Central memory CD8-positive, alpha-beta T cell (primary cell): ENCODE results near the gene ZBTB11.
"Not testable (repeated sequence)": the region's sequence is repeated elsewhere in the genome, so short reads cannot be mapped to it uniquely, and the experiment has no call there.

Experiments
- ATAC-seq: fragments of 150-1000 bp; cut with Tn5 transposase; replicated peaks from 2 replicates; pipeline ENCODE4 v1.10.0; 2022; ENCODE audit warnings: mild to moderate bottlenecking, moderate FRiP score, moderate number of reproducible peaks; ENCODE audit not compliant: poor library complexity, severe bottlenecking; ENCODE audit errors: extremely low read depth
- DNase-seq, 2 donors: peaks; one replicate each; pipeline ENCODE4 v3.0.0; 2021; ENCODE audit warnings: low spot score in 2 of 2
- H3K27ac Mint-ChIP-seq: one replicate; pipeline ENCODE4 v1.8.0; 2022; ENCODE audit warnings: low read depth, mild to moderate bottlenecking, moderate library complexity, mixed read lengths
- H3K27me3 Mint-ChIP-seq: one replicate; pipeline ENCODE4 v1.8.0; 2022; ENCODE audit warnings: mixed read lengths
- H3K36me3 Mint-ChIP-seq: one replicate; pipeline ENCODE4 v1.8.0; 2022; ENCODE audit warnings: mild to moderate bottlenecking, moderate library complexity, mixed read lengths; ENCODE audit not compliant: insufficient read depth
- H3K4me1 Mint-ChIP-seq: one replicate; pipeline ENCODE4 v1.8.0; 2022; ENCODE audit warnings: mixed read lengths
- H3K4me3 Mint-ChIP-seq: one replicate; pipeline ENCODE4 v1.8.0; 2022; ENCODE audit warnings: mild to moderate bottlenecking, moderate library complexity, mixed read lengths
- H3K9me3 Mint-ChIP-seq: one replicate; pipeline ENCODE4 v1.8.0; 2022; ENCODE audit warnings: mixed read lengths

Gene ZBTB11

DNA sequence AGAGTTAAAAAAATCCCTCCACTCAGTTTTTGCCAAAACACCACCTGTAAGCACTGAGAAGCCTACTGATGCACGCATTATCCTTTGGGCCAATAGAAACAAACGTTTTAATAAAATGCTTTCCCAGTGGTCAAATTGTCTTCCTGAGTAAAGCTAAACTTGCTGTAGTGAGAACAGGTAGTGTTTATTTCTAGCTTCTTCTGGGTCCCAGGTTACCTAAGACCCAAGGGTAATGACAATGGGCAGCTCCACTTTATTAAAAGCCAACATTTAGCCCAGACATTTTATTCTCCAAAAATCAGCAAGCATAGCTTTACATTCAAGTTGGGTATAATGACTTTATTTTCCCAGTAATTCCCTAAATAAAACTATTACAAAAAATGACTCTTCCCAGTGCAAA, 1.9 kb upstream of the ZBTB11 start:
- not testable (repeated sequence) for ATAC-seq

GRCh38 chr3:101677436-101678286, 729 bp upstream of the ZBTB11 start:
- ATAC-seq (no peak), DNase-seq (no peak)
- Mint-ChIP-seq H3K4me1 (peaks cover 35% of the 10 kb centered on the region), H3K9me3 (no peaks in the 10 kb centered on the region), H3K27ac (peak overlapping the region; percentile 98), H3K36me3 (peaks cover 43% of the 10 kb centered on the region), H3K27me3 (no peaks in the 10 kb centered on the region), H3K4me3 (peak overlapping the region; percentile 96)

More for the DNA sequence above, 1.9 kb upstream of the ZBTB11 start:
- peaks cover 47% of the 10 kb centered on the region for H3K36me3 Mint-ChIP-seq
- H3K4me3 Mint-ChIP-seq, H3K9me3 Mint-ChIP-seq, H3K27ac Mint-ChIP-seq, H3K27me3 Mint-ChIP-seq, DNase-seq: not testable (repeated sequence)
- peaks cover 27% of the 10 kb centered on the region for H3K4me1 Mint-ChIP-seq

GRCh38 chr3:101676216-101676764, 642 bp downstream of the ZBTB11 start:
- ATAC-seq, result peak; percentile 83
- peaks cover 35% of the 10 kb centered on the region for H3K36me3 Mint-ChIP-seq
- H3K4me3 Mint-ChIP-seq, result peak overlapping the region; percentile 96
- peaks cover 38% of the 10 kb centered on the region for H3K4me1 Mint-ChIP-seq
- H3K27me3 Mint-ChIP-seq, result no peaks in the 10 kb centered on the region
- peak overlapping the region; percentile 98 for H3K27ac Mint-ChIP-seq
- peak; percentile 89 to 94 for DNase-seq
- no peaks in the 10 kb centered on the region for H3K9me3 Mint-ChIP-seq

DNA sequence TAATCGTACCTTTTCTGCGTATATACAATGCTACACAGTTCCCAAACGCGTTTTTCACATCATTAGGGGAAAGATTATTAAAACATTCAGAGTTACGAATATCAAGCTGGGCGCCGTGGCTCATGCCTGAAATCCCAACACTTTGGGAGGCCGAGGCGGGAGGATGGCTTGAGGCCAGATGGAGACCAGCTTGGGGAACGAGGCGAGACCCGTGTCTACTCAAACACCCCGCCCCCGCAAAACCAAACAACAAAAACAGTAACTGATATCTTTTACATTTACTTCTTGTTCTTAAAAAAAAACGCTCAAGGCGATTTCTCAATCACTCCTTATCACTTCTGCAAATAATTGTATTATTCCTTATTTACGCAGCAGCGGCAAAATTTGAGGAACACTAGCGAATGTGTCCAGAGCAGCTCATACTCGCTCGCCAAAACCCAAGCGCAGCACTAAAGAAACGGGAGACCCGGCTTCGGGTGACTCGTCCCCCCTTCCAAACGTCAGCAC, 1.2 kb downstream of the ZBTB11 start:
- no peak for DNase-seq
- peak overlapping the region; percentile 96 for H3K4me3 Mint-ChIP-seq
- H3K27me3 Mint-ChIP-seq, result no peaks in the 10 kb centered on the region
- peak overlapping the region; percentile 98 for H3K27ac Mint-ChIP-seq
- H3K4me1 Mint-ChIP-seq, result peaks cover 33% of the 10 kb centered on the region
- no peaks in the 10 kb centered on the region for H3K9me3 Mint-ChIP-seq
- ATAC-seq, result no peak
- H3K36me3 Mint-ChIP-seq, result peaks cover 35% of the 10 kb centered on the region

- H3K4me1 Mint-ChIP-seq, result peaks cover 33% of the 10 kb centered on the region
- no peak overlapping the region for H3K27ac Mint-ChIP-seq
- ATAC-seq (no peak), DNase-seq (no peak)
- no peaks in the 10 kb centered on the region for H3K9me3 Mint-ChIP-seq
- no peaks in the 10 kb centered on the region for H3K27me3 Mint-ChIP-seq
- peak overlapping the region; percentile 96 for H3K4me3 Mint-ChIP-seq
- peaks cover 35% of the 10 kb centered on the region for H3K36me3 Mint-ChIP-seq
Measured at GRCh38 chr3:101674518-101674917, 2.4 kb downstream of the ZBTB11 start.

GRCh38 chr3:101673953-101674352, 3.0 kb downstream of the ZBTB11 start:
- Mint-ChIP-seq H3K27ac (peak overlapping the region; percentile 70), H3K27me3 (no peaks in the 10 kb centered on the region), H3K9me3 (no peaks in the 10 kb centered on the region), H3K36me3 (peaks cover 41% of the 10 kb centered on the region), H3K4me3 (peak overlapping the region; percentile 44), H3K4me1 (peaks cover 33% of the 10 kb centered on the region)
- DNase-seq (no peak), ATAC-seq (no peak)

GRCh38 chr3:101671014-101671413, 5.9 kb downstream of the ZBTB11 start:
- Mint-ChIP-seq H3K4me1 (peaks cover 34% of the 10 kb centered on the region), H3K9me3 (no peaks in the 10 kb centered on the region), H3K4me3 (no peak overlapping the region), H3K36me3 (peaks cover 42% of the 10 kb centered on the region), H3K27me3 (no peaks in the 10 kb centered on the region), H3K27ac (peak overlapping the region; percentile 42)
- no peak for ATAC-seq
- DNase-seq, result no peak

- Mint-ChIP-seq H3K9me3 (no peaks in the 10 kb centered on the region), H3K27ac (no peak overlapping the region), H3K27me3 (no peaks in the 10 kb centered on the region), H3K4me3 (no peak overlapping the region), H3K36me3 (peaks cover 59% of the 10 kb centered on the region), H3K4me1 (peaks cover 19% of the 10 kb centered on the region)
- ATAC-seq, result no peak
- DNase-seq, result no peak
Measured at GRCh38 chr3:101667844-101668243, 9.1 kb downstream of the ZBTB11 start.

- Mint-ChIP-seq H3K4me3 (no peak overlapping the region), H3K4me1 (peaks cover 14% of the 10 kb centered on the region), H3K36me3 (peaks cover 63% of the 10 kb centered on the region), H3K27ac (no peak overlapping the region), H3K9me3 (no peaks in the 10 kb centered on the region), H3K27me3 (no peaks in the 10 kb centered on the region)
- DNase-seq (no peak), ATAC-seq (no peak)
Measured at GRCh38 chr3:101667331-101667730, 9.6 kb downstream of the ZBTB11 start.

DNA sequence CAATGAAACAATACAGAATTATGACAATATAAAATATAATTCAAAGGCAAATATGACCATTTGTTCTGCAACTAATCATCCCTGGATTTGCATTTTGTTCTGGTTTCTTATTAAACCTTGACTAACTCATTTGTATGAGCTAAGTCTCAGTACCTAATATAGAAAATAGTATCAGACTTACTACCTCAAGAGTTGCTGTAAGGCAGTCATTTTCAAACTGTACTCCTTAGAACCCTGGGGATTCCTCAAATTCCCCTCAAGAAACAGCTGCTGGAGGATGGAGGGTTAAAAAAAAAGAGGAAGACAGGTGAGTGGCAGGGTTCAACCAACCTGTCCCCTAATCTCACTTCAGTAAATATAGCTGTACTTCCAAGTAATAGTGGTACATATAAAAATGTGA, 11.1 kb downstream of the ZBTB11 start:
- ATAC-seq, result no peak
- DNase-seq, result no peak
- H3K27ac Mint-ChIP-seq, result no peak overlapping the region
- H3K9me3 Mint-ChIP-seq, result no peaks in the 10 kb centered on the region
- H3K36me3 Mint-ChIP-seq, result peaks cover 69% of the 10 kb centered on the region
- no peaks in the 10 kb centered on the region for H3K27me3 Mint-ChIP-seq
- H3K4me3 Mint-ChIP-seq, result no peak overlapping the region
- peaks cover 13% of the 10 kb centered on the region for H3K4me1 Mint-ChIP-seq

GRCh38 chr3:101665357-101665756, 11.6 kb downstream of the ZBTB11 start:
- no peaks in the 10 kb centered on the region for H3K9me3 Mint-ChIP-seq
- H3K4me1 Mint-ChIP-seq, result peaks cover 13% of the 10 kb centered on the region
- no peaks in the 10 kb centered on the region for H3K27me3 Mint-ChIP-seq
- H3K36me3 Mint-ChIP-seq, result peaks cover 74% of the 10 kb centered on the region
- no peak overlapping the region for H3K4me3 Mint-ChIP-seq
- no peak overlapping the region for H3K27ac Mint-ChIP-seq
- no peak for ATAC-seq
- DNase-seq, result no peak

- H3K4me1 Mint-ChIP-seq, result no peaks in the 10 kb centered on the region
- no peak overlapping the region for H3K27ac Mint-ChIP-seq
- H3K9me3 Mint-ChIP-seq, result no peaks in the 10 kb centered on the region
- DNase-seq (no peak), ATAC-seq (no peak)
- H3K4me3 Mint-ChIP-seq, result no peak overlapping the region
- H3K36me3 Mint-ChIP-seq, result peaks cover 87% of the 10 kb centered on the region
- H3K27me3 Mint-ChIP-seq, result no peaks in the 10 kb centered on the region
Measured at GRCh38 chr3:101660714-101661113, 16.2 kb downstream of the ZBTB11 start.

GRCh38 chr3:101656651-101657050, 20.3 kb downstream of the ZBTB11 start:
- H3K27me3 Mint-ChIP-seq, result no peaks in the 10 kb centered on the region
- H3K9me3 Mint-ChIP-seq, result no peaks in the 10 kb centered on the region
- peaks cover 89% of the 10 kb centered on the region for H3K36me3 Mint-ChIP-seq
- no peak overlapping the region for H3K27ac Mint-ChIP-seq
- DNase-seq (no peak), ATAC-seq (no peak)
- no peak overlapping the region for H3K4me3 Mint-ChIP-seq
- no peaks in the 10 kb centered on the region for H3K4me1 Mint-ChIP-seq
